ACC112 (cell line): ENCODE results near the gene LUC7L3.
A peak's percentile ranks its signal among the peaks of the same experiment; 100 is the strongest.

ENCODE experiments used
- H2AFZ ChIP-seq: fragments of 200-600 bp; sonication (generic); one replicate; pipeline ENCODE4 v1.6.0; 2017; ENCODE audit warnings: antibody characterized with exemption, low read length; ENCODE audit not compliant: unreplicated experiment
- H3K27ac ChIP-seq: fragments of 200-600 bp; sonication (generic); 2 replicates; pipeline ENCODE4 v1.5.1; 2014; ENCODE audit warnings: low read depth, mild to moderate bottlenecking, antibody characterized with exemption, low read length, moderate library complexity
- H3K27me3 ChIP-seq: fragments of 200-600 bp; sonication (generic); 2 replicates; pipeline ENCODE4 v1.6.1; 2014; ENCODE audit warnings: mild to moderate bottlenecking, antibody characterized with exemption, low read length, moderate library complexity, mixed read lengths; ENCODE audit not compliant: insufficient read depth
- H3K36me3 ChIP-seq: fragments of 200-600 bp; sonication (generic); 2 replicates; pipeline ENCODE4 v1.6.1; 2016; ENCODE audit warnings: mild to moderate bottlenecking, antibody characterized with exemption, low read length, moderate library complexity, mixed read lengths; ENCODE audit not compliant: insufficient read depth
- H3K4me1 ChIP-seq: fragments of 200-600 bp; sonication (generic); one replicate; pipeline ENCODE4 v1.6.1; 2016; ENCODE audit warnings: low read length, mixed read lengths; ENCODE audit not compliant: insufficient read depth, unreplicated experiment, control insufficient read depth
- H3K4me3 ChIP-seq: fragments of 200-600 bp; sonication (generic); 2 replicates; pipeline ENCODE4 v1.5.1; 2014; ENCODE audit warnings: mild to moderate bottlenecking, low read depth, low read length
- H3K79me2 ChIP-seq: fragments of 200-600 bp; sonication (generic); one replicate; pipeline ENCODE4 v1.6.0; 2016; ENCODE audit warnings: low read length; ENCODE audit not compliant: control insufficient read depth, unreplicated experiment, insufficient read depth

The LUC7L3 gene

DNA sequence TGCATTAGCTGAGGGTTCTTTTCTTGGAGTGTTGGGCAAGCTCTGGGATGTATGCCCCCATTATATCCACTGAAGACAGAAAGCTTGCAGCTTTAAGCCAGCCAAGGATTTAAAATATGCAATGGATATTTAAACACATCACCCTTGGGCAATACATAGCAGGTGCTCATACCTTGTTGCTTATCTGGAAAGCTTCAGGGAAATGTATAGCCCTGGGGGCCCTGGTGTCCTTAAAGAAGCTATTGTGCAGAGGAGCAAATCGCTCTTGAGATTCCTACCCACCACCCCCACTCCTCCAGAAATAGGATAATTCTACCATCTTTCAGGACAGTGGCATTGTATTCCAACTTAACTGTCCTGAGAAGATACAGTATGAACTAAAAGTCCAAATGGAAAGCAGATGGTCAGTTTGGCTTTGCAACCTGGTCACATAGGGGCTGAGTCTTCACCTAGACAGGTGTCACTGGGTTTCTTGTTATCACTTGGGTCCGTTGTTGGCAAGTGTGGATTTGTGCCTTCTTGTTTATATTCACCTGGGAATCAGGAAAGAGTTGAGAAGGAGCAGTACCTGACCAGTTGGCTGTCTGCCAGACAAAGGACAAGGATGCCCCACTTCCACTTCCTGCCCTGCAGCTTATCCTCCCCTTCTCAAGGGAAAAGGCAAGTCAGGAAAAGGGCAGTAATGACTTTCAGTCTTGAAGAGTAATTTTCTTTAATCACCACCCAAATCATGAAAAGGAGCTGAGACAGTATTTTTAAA is 44.5 kb downstream of the LUC7L3 start:
- no peaks in the 10 kb centered on the region for H3K79me2 ChIP-seq
- H3K27me3 ChIP-seq: no peaks in the 10 kb centered on the region
- H2AFZ ChIP-seq: peak overlapping the region; percentile 47
- no peaks in the 10 kb centered on the region for H3K36me3 ChIP-seq
- H3K4me1 ChIP-seq: peaks cover 9% of the 10 kb centered on the region
- H3K4me3 ChIP-seq: no peak overlapping the region
- no peak overlapping the region for H3K27ac ChIP-seq

DNA sequence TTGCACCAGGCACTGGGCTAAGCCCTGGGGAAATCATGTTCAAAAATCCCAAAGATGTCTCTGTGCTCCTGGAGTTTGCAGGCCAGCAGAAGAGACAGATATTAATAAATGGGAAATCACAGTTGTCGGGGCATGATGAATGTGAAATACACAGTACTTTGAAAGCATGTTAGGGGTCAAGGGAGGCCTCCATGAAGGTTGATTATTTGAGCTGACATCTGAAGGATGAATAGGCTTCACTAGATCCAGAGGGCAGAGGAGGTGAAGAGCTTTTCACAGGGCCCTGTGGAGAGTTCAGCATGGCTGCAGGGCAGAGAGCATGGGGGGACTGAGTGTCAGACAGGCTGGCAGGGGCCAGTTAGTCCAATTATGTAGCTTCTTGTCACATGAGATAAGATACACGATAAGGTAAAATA is 45.3 kb downstream of the LUC7L3 start:
- no peak overlapping the region for H2AFZ ChIP-seq
- H3K36me3 ChIP-seq: no peaks in the 10 kb centered on the region
- H3K79me2 ChIP-seq: no peaks in the 10 kb centered on the region
- no peak overlapping the region for H3K27ac ChIP-seq
- peaks cover 9% of the 10 kb centered on the region for H3K4me1 ChIP-seq
- H3K4me3 ChIP-seq: no peak overlapping the region
- H3K27me3 ChIP-seq: no peaks in the 10 kb centered on the region

DNA sequence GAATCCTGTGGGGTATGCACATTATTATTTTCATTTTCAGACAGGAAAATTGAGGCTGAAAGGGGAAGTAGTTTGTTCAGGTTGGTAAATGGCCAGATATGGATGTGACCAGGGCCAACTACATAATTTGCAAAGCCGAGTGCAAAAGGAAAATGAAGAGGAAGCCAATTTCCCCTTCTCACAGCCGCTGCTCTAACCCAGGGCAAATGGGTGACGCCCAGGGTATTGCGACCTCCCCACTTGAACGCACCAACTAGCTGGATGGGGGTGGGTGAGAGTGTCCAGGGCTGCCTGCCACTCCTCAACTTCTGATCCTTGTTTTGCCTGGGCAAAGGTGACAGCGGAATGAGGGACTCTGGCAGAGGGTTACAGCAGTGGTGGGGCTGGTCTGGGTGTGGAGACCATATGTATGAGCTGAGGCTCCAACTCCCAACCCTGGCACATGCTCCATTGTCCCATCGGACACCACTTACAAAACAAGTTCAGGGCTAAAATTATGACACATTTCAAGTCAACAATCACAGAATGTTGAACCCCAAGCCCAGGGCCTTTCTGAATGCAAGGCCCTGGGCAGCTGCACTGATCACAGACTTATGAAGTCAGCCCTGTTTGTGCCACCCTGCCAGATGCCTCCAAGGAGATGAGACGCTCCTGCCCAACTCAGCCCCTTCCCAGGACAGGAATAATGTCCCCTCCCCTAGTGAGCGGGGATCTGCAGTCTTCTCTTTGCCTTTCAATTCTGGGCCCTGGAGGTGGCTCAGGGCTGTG is 46.2 kb downstream of the LUC7L3 start:
- no peaks in the 10 kb centered on the region for H3K79me2 ChIP-seq
- H2AFZ ChIP-seq: no peak overlapping the region
- H3K4me1 ChIP-seq: peaks cover 9% of the 10 kb centered on the region
- H3K4me3 ChIP-seq: no peak overlapping the region
- no peaks in the 10 kb centered on the region for H3K36me3 ChIP-seq
- H3K27ac ChIP-seq: no peak overlapping the region
- H3K27me3 ChIP-seq: no peaks in the 10 kb centered on the region

DNA sequence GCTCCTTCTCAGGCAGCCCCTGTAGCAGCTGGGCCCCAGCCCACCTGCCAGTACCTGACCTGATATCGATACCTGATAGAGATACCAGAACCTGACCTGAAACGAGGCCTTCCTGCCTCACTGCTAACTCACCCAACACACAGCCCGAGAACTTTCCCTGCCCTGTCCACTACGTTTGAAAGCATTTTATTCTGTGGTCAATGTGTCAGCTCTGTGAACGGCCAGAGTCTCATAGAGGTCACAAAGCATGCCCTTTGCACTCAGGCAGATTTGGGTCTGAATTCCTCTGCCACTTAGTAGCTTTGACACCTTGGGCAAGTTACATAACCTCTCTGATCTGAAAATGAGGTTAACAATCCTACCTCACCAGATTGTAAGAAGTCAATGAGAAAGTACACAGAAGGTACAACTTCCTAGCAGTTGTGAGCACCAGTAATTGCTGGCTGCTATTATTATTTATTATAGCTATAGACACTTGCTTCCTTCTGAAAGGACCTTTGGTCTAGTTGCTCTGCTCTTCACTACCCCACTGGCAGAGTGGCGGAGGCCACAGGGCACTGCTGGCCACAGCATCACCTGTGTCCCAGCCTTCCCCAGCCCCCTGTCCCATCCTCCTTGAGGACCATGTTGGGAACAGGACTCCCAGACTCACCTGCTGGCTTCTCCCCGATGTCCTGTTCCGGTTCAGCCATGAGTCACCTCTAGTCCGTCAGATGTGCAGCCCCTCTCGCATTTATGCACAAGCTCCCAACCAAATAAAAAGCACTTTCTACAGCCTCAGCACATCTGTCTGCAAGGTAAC is 47.0 kb downstream of the LUC7L3 start:
- Histone ChIP-seq H3K27me3 (no peaks in the 10 kb centered on the region), H2AFZ (no peak overlapping the region), H3K4me3 (no peak overlapping the region), H3K27ac (no peak overlapping the region), H3K79me2 (no peaks in the 10 kb centered on the region), H3K36me3 (no peaks in the 10 kb centered on the region), H3K4me1 (peaks cover 9% of the 10 kb centered on the region)

DNA sequence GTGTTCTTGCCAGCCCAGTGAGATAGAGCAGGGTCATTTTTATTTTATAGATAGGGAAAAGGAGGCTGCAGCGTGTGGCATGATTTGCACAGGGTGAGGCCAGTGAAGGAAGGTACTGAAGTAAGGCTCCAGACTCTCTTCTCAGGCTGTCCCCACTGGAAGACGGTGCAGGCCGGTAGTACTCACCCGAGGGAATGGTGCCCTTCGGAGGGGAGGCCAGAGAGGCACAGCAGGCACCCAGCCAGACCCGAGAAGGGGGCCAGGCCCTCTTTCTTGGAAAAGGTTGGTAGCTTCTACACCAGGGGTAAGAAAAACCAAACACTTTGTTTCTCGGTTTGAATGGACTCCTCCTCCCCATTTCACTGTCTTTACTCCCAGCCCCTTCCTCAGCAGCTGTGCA is 47.6 kb downstream of the LUC7L3 start:
- no peaks in the 10 kb centered on the region for H3K27me3 ChIP-seq
- H3K27ac ChIP-seq: no peak overlapping the region
- peaks cover 9% of the 10 kb centered on the region for H3K4me1 ChIP-seq
- H3K4me3 ChIP-seq: no peak overlapping the region
- no peaks in the 10 kb centered on the region for H3K79me2 ChIP-seq
- no peaks in the 10 kb centered on the region for H3K36me3 ChIP-seq
- H2AFZ ChIP-seq: no peak overlapping the region

DNA sequence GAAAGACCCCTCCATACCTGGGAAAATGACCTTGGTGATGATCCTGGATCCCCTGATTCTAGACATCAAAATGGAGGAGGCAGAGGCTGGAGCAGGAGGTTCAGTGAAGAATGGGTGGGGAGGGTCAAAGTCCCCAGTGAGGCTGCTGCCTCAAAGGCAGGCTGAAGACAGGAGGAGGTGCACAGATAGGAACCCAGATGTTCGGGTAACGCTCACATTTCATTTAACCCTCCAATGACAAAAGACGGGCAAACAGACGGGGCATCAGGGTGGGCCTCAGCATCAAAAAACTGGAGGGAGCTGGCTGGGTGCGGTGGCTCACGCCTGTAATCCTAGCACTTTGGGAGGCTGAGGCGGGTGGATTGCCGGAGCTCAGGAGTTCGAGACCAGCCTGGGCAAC is 48.0 kb downstream of the LUC7L3 start, which contains the start of gene ANKRD40CL:
Gene ANKRD40CL (minus strand): TSS at position 73 of the 400 bp plus-strand sequence. CDS start 605 bp downstream, outside the sequence.
- Histone ChIP-seq H3K4me3 (no peak within 1 kb of the TSS), H3K27me3 (no peaks in the 10 kb centered on the region), H3K79me2 (no peaks in the 10 kb centered on the region), H3K4me1 (peaks cover 9% of the 10 kb centered on the region), H3K27ac (no peak within 1 kb of the TSS), H2AFZ (no peak within 1 kb of the TSS), H3K36me3 (no peaks in the 10 kb centered on the region)

DNA sequence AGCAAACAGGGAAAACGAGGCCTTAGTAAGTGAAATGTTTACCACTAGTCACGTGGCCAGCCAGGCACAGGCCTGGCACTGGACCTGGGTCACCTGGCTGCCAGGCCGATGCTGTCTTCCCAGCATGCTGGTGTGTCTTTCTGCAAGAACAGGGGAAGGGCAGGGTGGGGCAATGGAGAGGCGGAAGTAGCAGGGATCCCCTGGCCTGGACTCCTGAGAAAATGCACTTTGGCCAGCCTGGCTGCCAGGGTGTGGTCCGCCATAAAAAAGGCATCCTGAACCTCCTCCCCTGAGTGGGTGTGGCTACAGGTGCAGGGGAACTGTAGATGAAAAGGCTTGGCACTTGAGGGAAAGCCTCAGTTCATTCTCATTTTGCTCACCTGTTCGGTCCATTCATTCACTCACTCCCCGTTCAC is 49.0 kb downstream of the LUC7L3 start:
- Histone ChIP-seq H3K4me3 (no peak overlapping the region), H3K36me3 (no peaks in the 10 kb centered on the region), H3K27me3 (no peaks in the 10 kb centered on the region), H2AFZ (no peak overlapping the region), H3K4me1 (peaks cover 7% of the 10 kb centered on the region), H3K27ac (no peak overlapping the region), H3K79me2 (no peaks in the 10 kb centered on the region)

DNA sequence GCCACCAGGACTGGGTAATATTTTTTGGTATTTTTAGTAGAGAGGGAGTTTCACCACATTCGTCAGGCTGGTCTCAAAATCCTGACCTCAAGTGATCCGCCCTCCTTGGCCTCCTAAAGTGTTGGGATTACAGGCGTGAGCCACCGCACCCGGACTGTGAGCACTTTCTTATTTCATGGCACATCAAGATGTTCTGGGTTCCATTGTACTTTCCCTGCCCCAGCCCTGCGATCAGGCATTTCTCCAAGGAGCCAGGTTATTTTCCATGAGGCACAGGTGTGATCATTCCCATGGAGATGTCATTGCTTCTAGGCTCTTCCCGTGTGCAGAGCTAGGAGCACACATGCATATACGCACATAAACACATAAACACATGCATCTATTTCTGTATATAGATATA is 50.5 kb downstream of the LUC7L3 start:
- no peaks in the 10 kb centered on the region for H3K4me1 ChIP-seq
- no peak overlapping the region for H3K27ac ChIP-seq
- H3K4me3 ChIP-seq: no peak overlapping the region
- H3K36me3 ChIP-seq: no peaks in the 10 kb centered on the region
- no peak overlapping the region for H2AFZ ChIP-seq
- H3K79me2 ChIP-seq: no peaks in the 10 kb centered on the region
- no peaks in the 10 kb centered on the region for H3K27me3 ChIP-seq

DNA sequence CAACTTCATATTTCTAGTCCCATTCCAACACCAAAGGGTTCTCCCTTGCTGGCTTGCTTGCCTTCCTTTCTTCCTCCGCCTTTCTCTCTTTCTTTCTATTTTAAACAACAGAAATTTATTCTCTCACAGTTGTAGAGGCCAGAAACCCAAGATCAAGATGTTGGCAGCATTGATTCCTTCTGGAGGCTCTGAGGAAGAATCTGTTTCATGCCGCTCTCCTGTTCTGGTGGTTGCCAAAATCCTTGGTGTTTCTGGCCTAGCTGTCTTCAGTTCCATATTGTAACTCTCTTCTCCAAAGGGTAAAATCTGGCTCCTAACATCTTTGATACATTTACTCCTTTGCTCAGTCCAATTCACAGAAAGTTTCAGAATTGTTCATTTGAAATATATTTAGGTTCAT is 50.9 kb downstream of the LUC7L3 start:
- Histone ChIP-seq H3K27me3 (no peaks in the 10 kb centered on the region), H2AFZ (no peak overlapping the region), H3K36me3 (no peaks in the 10 kb centered on the region), H3K4me3 (no peak overlapping the region), H3K79me2 (no peaks in the 10 kb centered on the region), H3K27ac (no peak overlapping the region), H3K4me1 (no peaks in the 10 kb centered on the region)

DNA sequence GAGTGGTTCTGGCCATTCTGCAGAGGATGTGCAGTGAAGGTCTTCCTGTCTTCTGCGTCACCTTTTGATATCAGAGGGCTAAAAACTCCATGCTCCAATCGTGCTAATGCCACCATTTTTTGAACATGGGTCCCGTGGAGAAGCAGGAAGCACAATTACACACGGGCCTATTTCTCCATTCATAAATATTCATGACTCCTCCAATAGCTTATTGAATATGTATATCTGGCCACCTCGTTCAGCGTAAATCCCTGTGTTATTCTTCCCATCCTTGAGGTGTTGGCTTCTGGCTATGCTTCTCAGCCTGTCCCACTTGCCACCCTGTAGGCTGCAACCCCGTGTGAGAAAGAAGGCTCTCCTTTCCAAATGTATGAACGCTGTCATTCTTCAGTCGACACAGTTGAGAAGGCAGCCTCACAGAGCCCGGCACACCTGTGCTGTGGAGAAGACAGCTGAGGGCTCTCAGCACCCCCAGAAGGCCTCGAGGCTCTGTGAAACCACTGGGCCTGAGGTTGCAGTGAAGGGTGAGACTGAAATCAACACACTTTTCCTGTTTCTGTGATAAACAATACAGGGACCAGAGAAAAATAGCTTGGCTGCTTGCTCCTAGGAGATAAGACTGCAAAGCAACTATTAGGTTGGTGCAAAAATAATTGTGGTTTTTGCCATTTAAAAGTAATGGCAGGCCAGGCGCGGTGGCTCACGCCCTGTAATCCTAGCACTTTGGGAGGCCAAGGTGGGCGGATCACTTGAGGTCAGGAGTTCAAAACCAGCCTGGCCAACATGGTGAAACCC is 52.8 kb downstream of the LUC7L3 start:
- no peaks in the 10 kb centered on the region for H3K27me3 ChIP-seq
- H3K79me2 ChIP-seq: no peaks in the 10 kb centered on the region
- no peaks in the 10 kb centered on the region for H3K36me3 ChIP-seq
- no peak overlapping the region for H2AFZ ChIP-seq
- no peak overlapping the region for H3K4me3 ChIP-seq
- no peaks in the 10 kb centered on the region for H3K4me1 ChIP-seq
- H3K27ac ChIP-seq: no peak overlapping the region
